Measurements from ENCODE around the gene USP47.

- no peak for TF ChIP-seq CTCF (IDR thresholded peaks at IDR 0.05; ENCODE audit: low read depth, low read length)
- TF ChIP-seq POLR2A (IDR thresholded peaks at IDR 0.05; ENCODE audit: extremely low read depth, insufficient read length): no peak
- no peak for TF ChIP-seq MAX (IDR thresholded peaks at IDR 0.05; ENCODE audit: low read depth, low read length)
These were observed 98.8 kb downstream of the USP47 start for GRCh38 chr11:11940551-11940950.
